ENCODE measurements around the gene CA4.

- TF ChIP-seq EP300 (IDR thresholded peaks at IDR 0.05) = no peak
- TF ChIP-seq CTCF (IDR thresholded peaks at IDR 0.05) = no peak
- no peak for TF ChIP-seq POLR2A (IDR thresholded peaks at IDR 0.05)
These were observed 7.0 kb downstream of the CA4 start for GRCh38 chr17:60156746-60157145.

Measured in tibial nerve (tissue), 4 donors.